ENCODE data around the gene SFXN5.
A peak's percentile ranks its signal among the peaks of the same experiment; 100 is the strongest.

Gene SFXN5

GRCh38 chr2:73021371-73022010 is 50.0 kb downstream of the SFXN5 start:
- DNase-seq (ENCODE audit: low read depth) = no peak
- TF ChIP-seq, protein P1, sequence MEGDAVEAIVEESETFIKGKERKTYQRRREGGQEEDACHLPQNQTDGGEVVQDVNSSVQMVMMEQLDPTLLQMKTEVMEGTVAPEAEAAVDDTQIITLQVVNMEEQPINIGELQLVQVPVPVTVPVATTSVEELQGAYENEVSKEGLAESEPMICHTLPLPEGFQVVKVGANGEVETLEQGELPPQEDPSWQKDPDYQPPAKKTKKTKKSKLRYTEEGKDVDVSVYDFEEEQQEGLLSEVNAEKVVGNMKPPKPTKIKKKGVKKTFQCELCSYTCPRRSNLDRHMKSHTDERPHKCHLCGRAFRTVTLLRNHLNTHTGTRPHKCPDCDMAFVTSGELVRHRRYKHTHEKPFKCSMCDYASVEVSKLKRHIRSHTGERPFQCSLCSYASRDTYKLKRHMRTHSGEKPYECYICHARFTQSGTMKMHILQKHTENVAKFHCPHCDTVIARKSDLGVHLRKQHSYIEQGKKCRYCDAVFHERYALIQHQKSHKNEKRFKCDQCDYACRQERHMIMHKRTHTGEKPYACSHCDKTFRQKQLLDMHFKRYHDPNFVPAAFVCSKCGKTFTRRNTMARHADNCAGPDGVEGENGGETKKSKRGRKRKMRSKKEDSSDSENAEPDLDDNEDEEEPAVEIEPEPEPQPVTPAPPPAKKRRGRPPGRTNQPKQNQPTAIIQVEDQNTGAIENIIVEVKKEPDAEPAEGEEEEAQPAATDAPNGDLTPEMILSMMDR (IDR thresholded peaks at IDR 0.05; ENCODE audit: low read length, missing control alignments) = no peak
- no peak overlapping the region for H3K4me3 ChIP-seq (replicated peaks; ENCODE audit: low read depth, low read length)

GRCh38 chr2:73020657-73021370 is 50.7 kb downstream of the SFXN5 start:
- TF ChIP-seq, protein P1 (IDR thresholded peaks at IDR 0.05; ENCODE audit: low read length, missing control alignments) = no peak
- DNase-seq (ENCODE audit: low read depth) = peak; percentile 64

GRCh38 chr2:73020306-73020656 is 51.2 kb downstream of the SFXN5 start:
- no peak for DNase-seq (ENCODE audit: low read depth)
- H3K4me3 ChIP-seq (replicated peaks; ENCODE audit: low read depth, low read length) = no peak overlapping the region
- TF ChIP-seq, protein P1 (IDR thresholded peaks at IDR 0.05; ENCODE audit: low read length, missing control alignments) = no peak

More at GRCh38 chr2:73020657-73021370, 50.7 kb downstream of the SFXN5 start:
- no peak overlapping the region for H3K4me3 ChIP-seq (replicated peaks; ENCODE audit: low read depth, low read length)

DNA sequence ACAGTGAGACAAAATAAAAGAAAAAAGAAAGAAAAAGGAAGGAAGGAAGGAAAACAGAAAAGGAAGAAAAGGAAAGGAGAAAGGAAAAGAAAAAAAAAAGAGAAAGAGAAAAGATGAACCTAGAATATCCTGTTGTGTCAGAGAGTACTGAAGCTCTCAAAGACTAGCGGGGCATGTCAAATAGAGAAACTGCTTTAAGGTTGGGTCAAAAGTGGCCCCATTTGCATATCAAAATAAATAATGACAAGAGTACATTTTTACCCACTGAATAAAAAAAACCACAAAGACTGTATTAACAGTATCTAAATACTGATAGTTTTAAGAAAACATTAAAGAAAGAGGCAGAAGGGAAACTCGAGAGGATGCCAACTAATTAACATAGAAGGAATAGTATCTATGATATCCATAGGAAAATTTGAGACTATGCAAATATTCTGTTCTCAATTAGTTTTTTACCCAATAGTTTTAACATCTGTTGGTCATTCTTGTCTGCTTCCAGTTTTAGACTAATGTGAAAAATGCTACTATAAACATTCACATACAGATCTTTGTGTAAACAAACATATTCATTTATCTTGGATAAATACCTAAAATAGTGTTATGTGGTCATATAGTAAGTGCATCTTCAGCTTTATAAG is 53.2 kb downstream of the SFXN5 start:
- no peak overlapping the region for H3K4me3 ChIP-seq (replicated peaks; ENCODE audit: low read depth, low read length)
- TF ChIP-seq, protein P1 (IDR thresholded peaks at IDR 0.05; ENCODE audit: low read length, missing control alignments) = no peak
- DNase-seq (ENCODE audit: low read depth) = no peak

GRCh38 chr2:73013936-73014335 is 57.6 kb downstream of the SFXN5 start:
- peak overlapping the region; percentile 9 for H3K4me3 ChIP-seq (replicated peaks; ENCODE audit: low read depth, low read length)
- peak; percentile 71 for DNase-seq (ENCODE audit: low read depth)
- TF ChIP-seq, protein P1 (IDR thresholded peaks at IDR 0.05; ENCODE audit: low read length, missing control alignments) = no peak

DNA sequence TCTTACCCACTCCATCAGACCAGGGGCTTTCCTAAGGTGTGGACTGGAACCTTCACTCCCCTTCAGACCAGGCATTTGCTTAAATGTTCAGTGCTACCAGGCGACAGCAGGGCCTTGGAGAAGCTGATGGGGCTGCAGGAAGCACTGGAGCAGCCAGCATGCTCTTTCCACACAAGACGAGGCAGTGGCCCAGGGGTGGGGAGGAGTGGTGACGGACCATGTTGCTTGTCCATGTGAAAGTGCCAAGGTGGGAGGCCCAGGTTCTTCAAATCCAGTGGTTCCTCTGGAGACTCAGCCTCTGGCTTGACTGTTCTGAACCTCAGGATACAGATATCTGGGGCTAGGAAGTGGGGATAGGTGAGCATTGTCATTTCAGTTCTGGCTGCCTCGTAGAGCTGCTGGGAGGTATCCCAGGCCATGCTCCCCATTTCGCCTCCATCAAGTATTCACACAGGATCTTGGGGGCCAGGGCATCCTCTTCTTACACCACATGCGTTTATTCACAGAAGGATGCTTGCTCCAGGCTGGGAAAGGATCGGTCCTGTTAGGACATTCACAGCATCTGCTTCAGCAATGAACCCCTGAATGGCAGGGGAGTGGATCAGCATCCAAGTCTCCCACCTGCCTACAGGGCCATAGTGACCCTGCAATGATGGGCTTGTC is 62.2 kb downstream of the SFXN5 start:
- no peak for DNase-seq (ENCODE audit: low read depth)
- TF ChIP-seq, protein P1 (IDR thresholded peaks at IDR 0.05; ENCODE audit: low read length, missing control alignments) = no peak
- no peak overlapping the region for H3K4me3 ChIP-seq (replicated peaks; ENCODE audit: low read depth, low read length)
